Trophoblast cell (in vitro differentiated cells and primary cell): ENCODE results near the gene ITGAL.
"Not testable (repeated sequence)": the region's sequence is repeated elsewhere in the genome, so short reads cannot be mapped to it uniquely, and the experiment has no call there.

Experiments used
- DNase-seq, 2 donors: peaks; one replicate each; pipeline ENCODE4 v3.0.0-alpha.2; 2016
- H2AFZ ChIP-seq: 2 replicates; pipeline ENCODE4 v1.6.1; 2013; ENCODE audit warnings: low read length, moderate library complexity, mild to moderate bottlenecking; ENCODE audit not compliant: insufficient read depth, poor library complexity
- H2AK5ac ChIP-seq: 2 replicates; pipeline ENCODE4 v1.6.1; 2013; ENCODE audit warnings: mild to moderate bottlenecking, low read length
- H2BK120ac ChIP-seq: 2 replicates; pipeline ENCODE4 v1.6.1; 2013; ENCODE audit warnings: low read length, mild to moderate bottlenecking, moderate library complexity; ENCODE audit not compliant: insufficient read depth, poor library complexity
- H2BK12ac ChIP-seq: 2 replicates; pipeline ENCODE4 v1.6.1; 2013; ENCODE audit warnings: mild to moderate bottlenecking, low read length, moderate library complexity
- H2BK5ac ChIP-seq: 2 replicates; pipeline ENCODE4 v1.6.1; 2013; ENCODE audit warnings: low read length, low read depth, moderate library complexity, mild to moderate bottlenecking; ENCODE audit not compliant: poor library complexity
- H3K14ac ChIP-seq: 2 replicates; pipeline ENCODE4 v1.6.1; 2013; ENCODE audit warnings: mild to moderate bottlenecking, low read length
- H3K18ac ChIP-seq: 2 replicates; pipeline ENCODE4 v1.6.1; 2013; ENCODE audit warnings: mild to moderate bottlenecking, low read length
- H3K23ac ChIP-seq: 2 replicates; pipeline ENCODE4 v1.6.1; 2013; ENCODE audit warnings: low read length
- H3K27ac ChIP-seq: 2 replicates; pipeline ENCODE4 v1.5.1; 2013; ENCODE audit warnings: low read depth, mild to moderate bottlenecking, inconsistent platforms, low read length, moderate library complexity
- H3K27me3 ChIP-seq: 2 replicates; pipeline ENCODE4 v1.6.1; 2013; ENCODE audit warnings: inconsistent platforms, mild to moderate bottlenecking, low read length, moderate library complexity; ENCODE audit not compliant: insufficient read depth
- H3K36me3 ChIP-seq, 2 experiments: 1 replicate in 1 of 2; 2 replicates in 1 of 2; pipeline ENCODE4 v1.6.1; 2013; ENCODE audit warnings: low read length in 2 of 2, mild to moderate bottlenecking in 2 of 2, moderate library complexity in 1 of 2; ENCODE audit not compliant: insufficient read depth in 2 of 2, control insufficient read depth in 1 of 2
- H3K4ac ChIP-seq: 2 replicates; pipeline ENCODE4 v1.6.1; 2013; ENCODE audit warnings: low read depth, mild to moderate bottlenecking, low read length, moderate library complexity
- H3K4me1 ChIP-seq, 2 experiments: 1 replicate in 1 of 2; 2 replicates in 1 of 2; pipeline ENCODE4 v1.6.1; 2013; ENCODE audit warnings: low read length in 2 of 2, mild to moderate bottlenecking in 2 of 2, moderate library complexity in 1 of 2; ENCODE audit not compliant: insufficient read depth in 2 of 2, control insufficient read depth in 1 of 2
- H3K4me2 ChIP-seq: 2 replicates; pipeline ENCODE4 v1.6.1; 2013; ENCODE audit warnings: inconsistent platforms, mild to moderate bottlenecking, low read length, moderate library complexity
- H3K4me3 ChIP-seq: 2 replicates; pipeline ENCODE4 v1.5.1; 2013; ENCODE audit warnings: mild to moderate bottlenecking, low read depth, low read length, inconsistent platforms
- H3K79me1 ChIP-seq: one replicate; pipeline ENCODE4 v1.6.1; 2013; ENCODE audit warnings: low read length
- H3K79me2 ChIP-seq: 2 replicates; pipeline ENCODE4 v1.6.1; 2013; ENCODE audit warnings: low read length, mild to moderate bottlenecking; ENCODE audit not compliant: control insufficient read depth, insufficient read depth, poor library complexity
- H3K9ac ChIP-seq: 2 replicates; pipeline ENCODE4 v1.6.1; 2013; ENCODE audit warnings: mild to moderate bottlenecking, low read length
- H3K9me3 ChIP-seq: 2 replicates; pipeline ENCODE4 v1.6.1; 2013; ENCODE audit warnings: low read depth, mild to moderate bottlenecking, control low read depth, inconsistent platforms, low read length; ENCODE audit not compliant: insufficient read depth
- H4K12ac ChIP-seq: 2 replicates; pipeline ENCODE4 v1.6.1; 2013; ENCODE audit warnings: low read depth, mild to moderate bottlenecking, low read length, moderate library complexity
- H4K8ac ChIP-seq: 2 replicates; pipeline ENCODE4 v1.6.1; 2013; ENCODE audit warnings: low read depth, mild to moderate bottlenecking, low read length, moderate library complexity
- H4K91ac ChIP-seq: one replicate; pipeline ENCODE4 v1.6.1; 2013; ENCODE audit warnings: low read depth, mild to moderate bottlenecking, low read length, moderate library complexity
- WGBS: extraction: QIAGEN DNeasy Blood & Tissue Kit; methylation state at CpG from one replicate; pipeline ENCODE4 v1.1.7; 2013; ENCODE audit warnings: missing lambda C conversion rate; ENCODE audit not compliant: insufficient read length, insufficient coverage; ENCODE audit errors: extremely low coverage; 5-methylcytosine and 5-hydroxymethylcytosine counted together

The ITGAL gene

DNA sequence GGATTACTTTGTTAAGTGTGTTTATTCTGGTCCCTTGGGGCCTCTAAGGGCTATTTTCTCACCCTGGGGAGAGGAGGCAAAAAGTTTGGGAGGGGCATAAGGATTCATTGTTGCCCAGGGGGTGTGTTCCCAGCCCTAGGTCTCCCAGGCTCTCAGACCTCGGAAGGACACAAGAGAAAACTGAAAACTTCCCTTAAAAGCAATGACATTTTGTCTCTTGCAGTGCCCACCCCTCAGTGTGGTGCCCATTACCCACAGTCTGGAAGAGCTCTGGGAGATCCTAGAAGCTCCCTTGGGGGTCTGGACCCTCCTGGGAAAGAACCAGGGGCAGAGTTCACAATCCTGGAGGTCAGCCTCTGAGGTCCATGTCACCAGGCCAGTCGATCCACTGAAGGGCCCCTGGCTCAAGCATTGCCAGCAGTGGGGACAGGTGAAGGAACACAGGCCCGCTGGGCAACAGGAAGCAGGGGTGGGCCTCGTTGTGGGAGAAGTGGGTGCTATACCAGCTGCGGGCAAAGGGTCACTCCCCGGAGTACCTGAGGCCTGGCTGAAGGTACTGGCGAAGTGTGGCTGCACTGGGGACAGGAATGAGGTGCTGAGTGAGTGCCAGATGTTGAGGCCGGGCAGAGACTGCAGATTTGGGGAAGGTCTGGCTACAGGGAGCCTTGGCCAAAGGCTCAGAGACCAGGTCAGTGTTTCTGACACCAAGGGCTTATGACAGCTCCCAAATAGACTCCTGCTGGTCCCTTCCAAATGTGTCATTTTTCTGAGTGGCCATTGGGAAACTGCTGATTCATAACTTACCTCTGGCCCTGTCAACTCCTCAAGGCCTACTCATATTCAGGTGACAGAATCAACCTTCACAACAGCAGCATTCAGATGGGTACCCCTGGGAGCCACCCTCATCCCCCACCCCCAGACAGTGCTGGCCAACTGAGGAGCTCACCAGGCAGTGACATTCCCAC, 66.7 kb downstream of the ITGAL start:
- H3K4me1 ChIP-seq: peaks cover 9 to 11% of the 10 kb centered on the region in 2 experiments
- no peaks in the 10 kb centered on the region for H3K36me3 ChIP-seq
- no peak overlapping the region for H3K9ac ChIP-seq
- no peak overlapping the region for H4K91ac ChIP-seq
- no peak overlapping the region for H2BK120ac ChIP-seq
- no peak overlapping the region for H2AFZ ChIP-seq
- no peak overlapping the region for H3K4me2 ChIP-seq
- H3K4ac ChIP-seq: no peak overlapping the region
- no peaks in the 10 kb centered on the region for H3K9me3 ChIP-seq
- DNase-seq: no peak
- no peak overlapping the region for H2AK5ac ChIP-seq
- no peak overlapping the region for H3K14ac ChIP-seq
- no peak overlapping the region for H3K27ac ChIP-seq
- H3K27me3 ChIP-seq: no peaks in the 10 kb centered on the region
- no peak overlapping the region for H4K8ac ChIP-seq
- peaks cover 12% of the 10 kb centered on the region for H3K79me1 ChIP-seq
- H3K4me3 ChIP-seq: no peak overlapping the region
- WGBS: no CpG with 5 or more reads among the region's 8 CpGs
- H2BK5ac ChIP-seq: no peak overlapping the region
- no peak overlapping the region for H3K23ac ChIP-seq
- no peak overlapping the region for H4K12ac ChIP-seq
- no peak overlapping the region for H2BK12ac ChIP-seq
- no peak overlapping the region for H3K18ac ChIP-seq
- peaks cover 6% of the 10 kb centered on the region for H3K79me2 ChIP-seq

DNA sequence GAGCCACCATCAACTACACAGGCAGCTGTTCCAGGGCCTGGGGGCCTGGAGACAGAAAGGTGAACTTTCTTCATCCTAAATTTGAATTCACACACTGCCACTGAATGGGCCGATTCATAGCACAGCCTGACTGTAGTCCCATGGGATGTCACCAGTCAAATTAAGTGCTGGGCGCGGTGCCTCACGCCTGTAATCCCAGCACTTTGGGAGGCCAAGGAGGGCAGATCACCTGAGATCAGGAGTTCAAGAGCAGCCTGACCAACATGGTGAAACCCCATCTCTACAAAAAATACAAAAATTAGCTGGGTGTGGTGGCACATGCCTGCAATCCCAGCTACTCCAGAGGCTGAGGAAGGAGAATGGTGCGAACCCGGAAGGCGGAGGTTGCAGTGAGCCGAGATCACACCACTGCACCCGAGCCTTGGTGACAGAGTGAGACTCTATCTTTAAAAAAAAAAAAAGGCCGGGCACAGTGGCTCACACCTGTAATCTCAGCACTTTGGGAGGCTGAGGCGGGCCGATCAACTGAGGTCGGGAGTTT, 67.5 kb downstream of the ITGAL start:
- not testable (repeated sequence) for H3K9me3 ChIP-seq, H3K4ac ChIP-seq, H2AFZ ChIP-seq, H2BK12ac ChIP-seq, H3K27ac ChIP-seq, H3K18ac ChIP-seq, H3K79me1 ChIP-seq, H3K14ac ChIP-seq, H4K91ac ChIP-seq, DNase-seq, H3K9ac ChIP-seq, H3K4me3 ChIP-seq, H3K79me2 ChIP-seq, H2BK5ac ChIP-seq, H3K4me2 ChIP-seq, H2BK120ac ChIP-seq, H3K23ac ChIP-seq, H4K8ac ChIP-seq, H3K36me3 ChIP-seq, H3K27me3 ChIP-seq, H4K12ac ChIP-seq, H2AK5ac ChIP-seq
- peaks cover 9 to 11% of the 10 kb centered on the region in 2 experiments for H3K4me1 ChIP-seq
- WGBS: no CpG with 5 or more reads among the region's 13 CpGs

DNA sequence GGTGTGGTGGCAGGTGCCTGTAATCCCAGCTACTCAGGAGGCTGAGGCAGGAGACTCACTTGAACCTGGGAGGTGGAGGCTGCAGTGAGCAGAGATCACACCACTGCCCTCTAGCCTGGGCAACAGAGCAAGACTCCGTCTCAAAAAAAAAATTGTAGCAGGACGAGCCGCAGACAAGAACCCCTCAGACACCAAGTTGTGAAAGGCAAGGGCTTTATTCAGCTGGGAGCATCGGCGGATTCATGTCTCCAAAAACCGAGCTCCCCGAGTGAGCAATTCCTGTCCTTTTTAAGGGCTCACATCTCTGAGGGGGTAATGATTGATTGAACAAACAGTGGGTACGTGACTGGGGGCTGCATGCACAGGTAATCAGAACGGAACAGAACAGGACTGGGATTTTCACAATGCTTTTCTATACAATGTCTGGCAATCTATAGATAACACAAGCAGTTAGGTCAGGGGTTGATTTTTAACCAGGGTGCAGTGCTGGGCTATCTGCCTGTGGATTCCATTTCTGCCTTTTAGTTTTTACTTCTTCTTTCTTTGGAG, 68.4 kb downstream of the ITGAL start:
- H3K27me3 ChIP-seq, H3K9ac ChIP-seq, H2BK5ac ChIP-seq, H3K14ac ChIP-seq, H4K91ac ChIP-seq, H2BK12ac ChIP-seq, H2AFZ ChIP-seq, H3K79me2 ChIP-seq, H3K27ac ChIP-seq, H4K12ac ChIP-seq, H3K4me1 ChIP-seq, H3K4me3 ChIP-seq, H3K79me1 ChIP-seq, H3K4me2 ChIP-seq, H4K8ac ChIP-seq, DNase-seq, H3K36me3 ChIP-seq, H2AK5ac ChIP-seq, H2BK120ac ChIP-seq, H3K4ac ChIP-seq, H3K9me3 ChIP-seq, H3K18ac ChIP-seq, H3K23ac ChIP-seq: not testable (repeated sequence)
- no CpG with 5 or more reads among the region's 9 CpGs for WGBS

DNA sequence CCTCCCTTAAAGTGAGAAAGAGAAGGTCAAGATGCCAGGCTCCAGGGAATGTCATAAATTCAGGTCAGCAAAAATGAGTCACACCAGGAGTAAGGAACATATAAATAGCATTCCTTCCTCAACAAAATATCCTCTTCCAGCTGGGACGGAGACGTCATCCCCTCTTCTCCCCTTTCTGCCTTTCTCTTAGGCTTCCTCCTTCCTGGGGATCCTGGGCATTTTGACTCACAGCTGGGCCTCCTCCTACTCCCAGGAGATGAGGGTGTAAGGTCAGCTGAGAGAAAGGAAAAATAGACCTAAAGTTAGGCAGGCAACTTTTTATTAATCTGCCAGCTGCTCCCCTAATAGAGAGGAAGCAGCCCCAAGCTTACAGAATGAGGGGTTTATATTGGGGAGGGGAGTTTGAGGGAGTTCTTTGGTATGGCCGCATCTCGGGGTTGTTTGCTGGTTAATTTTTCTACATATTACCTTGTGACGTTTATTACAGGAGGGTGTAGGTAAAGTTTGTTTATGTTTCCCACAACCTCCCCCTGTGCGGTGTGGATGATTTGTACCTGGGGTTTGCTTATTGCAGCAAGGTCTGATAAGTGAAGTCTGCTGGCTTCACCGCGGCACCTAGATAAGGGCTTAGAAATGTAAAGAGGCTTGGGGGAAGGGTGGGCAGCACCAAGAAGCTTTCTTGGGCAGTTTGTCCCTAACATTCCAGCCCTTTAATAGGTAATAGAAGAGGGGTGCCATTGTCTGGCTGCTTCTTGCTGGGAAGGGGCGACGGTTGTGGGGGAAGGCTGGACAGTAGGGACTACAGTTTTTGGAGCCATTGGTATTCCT, 69.2 kb downstream of the ITGAL start:
- H4K8ac ChIP-seq: no peak overlapping the region
- no peak overlapping the region for H3K23ac ChIP-seq
- H3K79me2 ChIP-seq: no peaks in the 10 kb centered on the region
- no peak overlapping the region for H3K18ac ChIP-seq
- no peak overlapping the region for H3K4me3 ChIP-seq
- no peaks in the 10 kb centered on the region for H3K36me3 ChIP-seq
- H3K4ac ChIP-seq: no peak overlapping the region
- H2BK120ac ChIP-seq: no peak overlapping the region
- H4K12ac ChIP-seq: no peak overlapping the region
- no peaks in the 10 kb centered on the region for H3K79me1 ChIP-seq
- no peak overlapping the region for H3K27ac ChIP-seq
- no CpG with 5 or more reads among the region's 10 CpGs for WGBS
- peak overlapping the region; percentile 75 for H2AK5ac ChIP-seq
- peaks cover 5 to 8% of the 10 kb centered on the region in 2 experiments for H3K4me1 ChIP-seq
- no peak overlapping the region for H3K9ac ChIP-seq
- no peak overlapping the region for H2AFZ ChIP-seq
- H2BK12ac ChIP-seq: no peak overlapping the region
- no peak for DNase-seq
- H3K4me2 ChIP-seq: no peak overlapping the region
- no peak overlapping the region for H3K14ac ChIP-seq
- no peaks in the 10 kb centered on the region for H3K9me3 ChIP-seq
- no peak overlapping the region for H4K91ac ChIP-seq
- no peaks in the 10 kb centered on the region for H3K27me3 ChIP-seq
- H2BK5ac ChIP-seq: no peak overlapping the region
